ENCODE results near the gene CHDH.

The CHDH gene

DNA sequence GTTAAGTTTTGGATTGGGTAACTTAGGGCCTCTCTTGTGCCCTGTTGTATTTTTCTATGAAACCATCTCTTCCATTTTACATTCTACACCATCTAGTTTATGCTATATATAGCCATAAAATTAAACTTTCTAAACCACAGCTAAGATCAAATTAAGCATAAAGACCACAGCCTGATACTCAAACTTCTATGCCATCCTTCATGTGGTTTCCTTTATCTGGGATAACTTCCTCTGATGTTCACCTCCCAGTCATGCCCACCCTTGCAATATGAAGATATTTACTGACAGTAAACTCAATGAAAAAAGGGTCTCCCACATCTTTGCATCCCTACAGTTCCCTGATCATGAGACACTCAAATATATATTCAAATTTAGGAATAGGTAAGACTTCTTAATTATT lies 41.2 kb upstream of the CHDH start:
- TF ChIP-seq, protein P1, sequence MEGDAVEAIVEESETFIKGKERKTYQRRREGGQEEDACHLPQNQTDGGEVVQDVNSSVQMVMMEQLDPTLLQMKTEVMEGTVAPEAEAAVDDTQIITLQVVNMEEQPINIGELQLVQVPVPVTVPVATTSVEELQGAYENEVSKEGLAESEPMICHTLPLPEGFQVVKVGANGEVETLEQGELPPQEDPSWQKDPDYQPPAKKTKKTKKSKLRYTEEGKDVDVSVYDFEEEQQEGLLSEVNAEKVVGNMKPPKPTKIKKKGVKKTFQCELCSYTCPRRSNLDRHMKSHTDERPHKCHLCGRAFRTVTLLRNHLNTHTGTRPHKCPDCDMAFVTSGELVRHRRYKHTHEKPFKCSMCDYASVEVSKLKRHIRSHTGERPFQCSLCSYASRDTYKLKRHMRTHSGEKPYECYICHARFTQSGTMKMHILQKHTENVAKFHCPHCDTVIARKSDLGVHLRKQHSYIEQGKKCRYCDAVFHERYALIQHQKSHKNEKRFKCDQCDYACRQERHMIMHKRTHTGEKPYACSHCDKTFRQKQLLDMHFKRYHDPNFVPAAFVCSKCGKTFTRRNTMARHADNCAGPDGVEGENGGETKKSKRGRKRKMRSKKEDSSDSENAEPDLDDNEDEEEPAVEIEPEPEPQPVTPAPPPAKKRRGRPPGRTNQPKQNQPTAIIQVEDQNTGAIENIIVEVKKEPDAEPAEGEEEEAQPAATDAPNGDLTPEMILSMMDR (IDR thresholded peaks at IDR 0.05; ENCODE audit: unreplicated experiment in 3 of 3), result no peak
- Mint-ChIP-seq H3K36me3 (ENCODE audit: low read depth) (peaks cover 23% of the 10 kb centered on the region), H3K4me1 (peaks cover 35% of the 10 kb centered on the region), H3K4me3 (no peak overlapping the region), H3K9me3 (no peaks in the 10 kb centered on the region), H3K27me3 (ENCODE audit: low read depth) (peaks cover 6% of the 10 kb centered on the region), H3K27ac (no peak overlapping the region)

- Mint-ChIP-seq H3K9me3 (no peaks in the 10 kb centered on the region), H3K27me3 (ENCODE audit: low read depth) (no peaks in the 10 kb centered on the region), H3K4me3 (no peak overlapping the region), H3K36me3 (ENCODE audit: low read depth) (peaks cover 30% of the 10 kb centered on the region), H3K4me1 (peaks cover 28% of the 10 kb centered on the region), H3K27ac (no peak overlapping the region)
- TF ChIP-seq, protein P1 (IDR thresholded peaks at IDR 0.05; ENCODE audit: unreplicated experiment in 3 of 3), result no peak
Observed at GRCh38 chr3:53885239-53885638, 39.0 kb upstream of the CHDH start.

GRCh38 chr3:53884623-53885022 lies 38.4 kb upstream of the CHDH start:
- Mint-ChIP-seq H3K4me3 (no peak overlapping the region), H3K27me3 (ENCODE audit: low read depth) (no peaks in the 10 kb centered on the region), H3K36me3 (ENCODE audit: low read depth) (peaks cover 36% of the 10 kb centered on the region), H3K9me3 (no peaks in the 10 kb centered on the region), H3K27ac (no peak overlapping the region), H3K4me1 (peaks cover 28% of the 10 kb centered on the region)
- TF ChIP-seq, protein P1 (IDR thresholded peaks at IDR 0.05; ENCODE audit: unreplicated experiment in 3 of 3), result no peak

DNA sequence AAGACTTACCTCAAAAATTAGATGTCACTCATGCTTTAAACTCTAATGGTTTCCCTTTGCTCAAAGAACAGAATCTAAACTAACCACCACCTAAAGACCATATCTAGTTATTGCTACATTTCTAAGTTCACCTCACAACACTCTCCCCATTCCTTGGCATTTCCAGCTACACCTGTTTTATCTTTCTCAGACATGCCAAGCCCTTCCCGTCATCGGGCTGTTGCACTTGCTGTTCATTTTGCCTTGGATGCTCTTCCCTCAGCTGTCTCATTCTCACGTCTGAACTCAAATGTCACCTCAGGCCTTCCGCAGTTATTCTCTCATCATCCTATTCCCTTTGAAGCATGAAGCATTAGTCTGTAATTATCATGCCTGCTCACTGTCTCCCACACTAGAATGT lies 36.8 kb upstream of the CHDH start:
- Mint-ChIP-seq H3K4me3 (peak overlapping the region; percentile 93 to 99 (median 96)), H3K9me3 (no peaks in the 10 kb centered on the region), H3K36me3 (ENCODE audit: low read depth) (peaks cover 40% of the 10 kb centered on the region), H3K27ac (peak overlapping the region; percentile 90 to 98 (median 98)), H3K4me1 (peaks cover 24% of the 10 kb centered on the region), H3K27me3 (ENCODE audit: low read depth) (no peaks in the 10 kb centered on the region)
- TF ChIP-seq, protein P1 (IDR thresholded peaks at IDR 0.05; ENCODE audit: unreplicated experiment in 3 of 3), result no peak

DNA sequence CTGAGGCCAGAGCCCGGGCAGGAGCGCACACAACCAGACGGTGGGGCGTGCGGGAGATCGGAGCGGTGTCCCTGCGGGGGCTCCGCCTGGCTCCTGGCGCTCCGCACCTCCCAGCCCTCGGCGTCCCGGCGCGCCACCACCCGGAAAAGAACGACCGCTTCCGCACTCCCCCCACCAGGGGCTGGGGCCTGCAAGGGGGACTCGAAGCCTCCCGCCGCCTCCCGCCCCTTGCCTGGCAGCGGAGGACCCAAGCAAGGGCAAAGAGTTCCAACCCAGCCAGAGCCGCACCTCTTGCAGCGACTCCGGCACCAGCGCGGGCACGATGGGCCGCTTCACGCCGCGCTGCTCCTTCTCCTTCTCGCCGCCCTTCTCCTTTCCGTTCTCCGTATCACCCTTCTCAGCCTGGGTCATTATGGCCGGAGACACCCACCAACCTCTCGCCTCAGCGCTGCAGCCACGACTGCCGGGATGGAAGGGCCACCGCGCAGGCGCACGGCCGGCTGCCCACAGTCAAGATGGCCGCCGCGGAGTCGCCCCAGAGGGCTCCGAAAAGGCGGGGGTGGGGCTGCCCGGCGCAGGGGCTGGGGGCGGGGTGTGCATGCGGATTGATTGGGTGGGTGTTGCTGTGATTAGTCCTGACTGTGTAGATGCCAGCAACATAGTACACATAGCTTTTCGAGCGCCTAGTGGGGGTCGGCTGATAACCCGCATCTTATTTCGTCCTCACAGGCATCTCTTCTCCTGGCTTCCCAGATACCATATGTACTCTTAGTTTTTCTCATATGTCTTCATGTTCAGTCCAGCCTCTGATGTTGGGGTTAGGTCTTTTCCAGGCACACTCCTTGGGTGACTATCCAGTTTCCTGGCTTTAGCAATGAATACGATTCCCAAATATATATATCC lies 35.7 kb upstream of the CHDH start, which contains the start of gene ACTR8:
Gene ACTR8, minus strand, starts transcription at position 462 of the 903 bp plus-strand sequence. Its CDS starts 51 bp downstream, at position 411.
- Mint-ChIP-seq H3K4me3 (peak within 1 kb of the TSS; percentile 93 to 99 (median 96)), H3K9me3 (no peaks in the 10 kb centered on the region), H3K36me3 (ENCODE audit: low read depth) (peaks cover 45% of the 10 kb centered on the region), H3K4me1 (peaks cover 24% of the 10 kb centered on the region), H3K27me3 (ENCODE audit: low read depth) (no peaks in the 10 kb centered on the region), H3K27ac (peak within 1 kb of the TSS; percentile 90 to 98 (median 98))
- TF ChIP-seq, protein P1 (IDR thresholded peaks at IDR 0.05; ENCODE audit: unreplicated experiment in 3 of 3), result peak in 1 of 3 experiments; percentile 22
